NCI-H748 (cell line): ENCODE measurements around the gene RGL2.
A peak's percentile ranks its signal among the peaks of the same experiment; 100 is the strongest.

ENCODE experiments used
- DNase-seq: peaks from one replicate; lab custom pipeline; 2025; ENCODE audit not compliant: unreplicated experiment; lab: John Stamatoyannopoulos, UW

The RGL2 gene

GRCh38 chr6:33317419-33317668 is 18.6 kb upstream of the RGL2 start:
- DNase-seq = no peak

DNA sequence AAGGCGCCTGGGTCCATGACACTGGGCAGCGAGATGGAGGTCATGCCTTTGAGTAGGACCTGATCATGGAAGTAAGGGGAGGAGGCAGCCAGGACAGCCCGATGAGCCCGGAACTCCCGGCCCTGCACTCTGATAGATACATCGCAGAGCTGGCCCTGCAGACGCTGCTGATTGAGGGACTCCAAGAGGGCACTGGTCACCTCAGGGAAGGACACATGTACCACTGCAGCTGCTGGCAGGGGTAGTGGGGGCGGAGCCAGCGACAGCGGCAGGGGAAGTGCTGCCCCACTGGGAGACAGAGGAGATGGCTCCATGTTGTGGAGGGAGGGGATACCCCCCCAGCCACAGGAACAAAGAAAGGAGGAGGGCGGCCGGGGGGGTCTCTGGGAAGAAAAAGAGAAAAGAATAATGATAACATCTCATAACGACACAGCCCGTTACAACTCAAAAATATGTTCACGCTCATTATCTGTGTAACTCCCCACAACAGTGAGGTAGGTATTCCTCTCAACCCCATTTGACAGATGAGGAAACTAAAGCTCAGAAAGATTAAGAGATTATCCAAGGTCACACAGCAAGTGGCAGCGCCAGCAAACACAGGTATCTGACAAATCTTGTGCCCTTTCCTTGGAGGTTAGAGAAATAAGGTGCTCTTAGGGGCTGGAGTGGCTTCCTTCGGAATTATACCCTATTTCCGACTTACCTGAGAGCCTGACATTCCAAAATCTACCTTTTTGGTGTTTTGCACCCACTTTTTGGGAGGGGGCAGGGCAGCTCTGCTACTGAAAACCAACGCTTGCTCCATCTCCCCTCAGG is 18.1 kb upstream of the RGL2 start:
- peak; percentile 21 for DNase-seq

DNA sequence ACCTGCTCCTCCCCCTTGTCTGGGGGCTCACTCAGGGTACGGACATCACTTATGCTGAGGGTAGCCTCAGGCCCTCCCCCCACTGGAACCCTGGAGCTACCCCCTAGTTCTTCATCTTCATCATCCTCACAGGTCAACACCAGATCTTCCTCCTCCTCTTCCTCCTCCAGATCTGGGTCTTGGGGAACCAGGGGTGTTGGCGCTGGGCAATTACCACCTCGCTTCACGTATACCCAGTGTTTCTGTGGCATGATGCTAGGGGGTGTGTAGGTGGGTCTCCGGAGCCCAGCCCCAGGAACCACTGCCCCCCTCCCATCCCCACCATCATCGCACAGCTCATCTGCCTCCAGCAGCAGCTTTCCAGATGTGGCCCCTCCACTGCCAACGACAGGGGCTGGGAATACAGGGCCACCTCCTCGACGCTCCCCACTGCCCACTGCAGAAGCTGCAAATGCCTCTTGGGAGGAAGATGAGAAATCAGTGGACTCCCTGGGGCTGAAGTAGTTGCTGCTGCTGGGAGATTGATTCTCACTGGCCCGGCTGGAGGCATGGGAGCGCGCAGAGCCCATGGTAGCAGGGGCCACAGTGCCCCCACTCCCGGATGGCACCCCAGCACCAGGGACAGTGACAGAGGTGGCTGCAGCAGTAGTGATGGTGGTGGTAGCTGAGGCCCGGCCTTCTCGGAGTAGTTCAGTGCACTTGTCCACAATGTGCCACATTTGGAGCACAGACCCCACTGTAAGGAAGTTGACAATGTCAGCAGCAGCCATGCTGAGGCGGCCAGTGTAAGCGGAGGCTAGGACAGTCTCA is 17.3 kb upstream of the RGL2 start:
- no peak for DNase-seq

- DNase-seq = peak; percentile 89
Measured at GRCh38 chr6:33314943-33315792, 16.4 kb upstream of the RGL2 start.

GRCh38 chr6:33314515-33314942 is 15.8 kb upstream of the RGL2 start:
- DNase-seq = peak; percentile 93

- DNase-seq = peak; percentile 78
Measured at GRCh38 chr6:33313709-33314514, 15.2 kb upstream of the RGL2 start, which contains the start of gene TAPBP. TAPBP (minus strand) TSS chr6:33314078; CDS start chr6:33314041, 37 bp downstream.

DNA sequence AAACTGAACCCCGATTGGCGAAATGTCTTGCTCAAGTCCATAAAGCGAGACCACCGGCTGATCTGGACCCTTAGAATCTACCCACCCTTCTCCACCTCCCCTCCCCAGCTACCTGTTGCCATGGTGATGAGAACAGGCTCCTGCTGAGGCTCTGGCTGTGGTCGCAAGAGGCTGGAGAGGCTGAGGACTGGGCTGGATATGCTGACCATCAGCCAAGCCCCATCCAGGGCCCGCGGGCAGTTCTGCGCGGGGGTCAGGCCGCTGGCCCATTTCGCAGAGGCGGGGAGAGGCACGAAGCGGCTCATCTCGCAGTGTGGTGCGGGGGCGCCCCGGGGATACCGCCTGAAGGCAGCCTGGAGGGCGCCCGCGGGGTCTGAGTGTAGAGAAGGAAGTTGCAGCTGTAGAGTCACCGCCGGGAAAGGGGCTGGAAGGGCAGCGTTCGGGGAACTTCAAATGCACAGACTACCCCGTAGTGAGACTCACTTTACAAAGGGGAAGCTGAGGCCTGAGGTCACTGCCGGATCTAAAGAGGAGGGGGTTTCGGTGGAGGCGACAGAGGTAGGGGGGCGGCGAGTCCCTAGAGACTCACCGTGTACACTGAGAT is 14.5 kb upstream of the RGL2 start:
- peak; percentile 88 for DNase-seq

- DNase-seq = peak; percentile 95
Measured at GRCh38 chr6:33312361-33313104, 13.8 kb upstream of the RGL2 start.

DNA sequence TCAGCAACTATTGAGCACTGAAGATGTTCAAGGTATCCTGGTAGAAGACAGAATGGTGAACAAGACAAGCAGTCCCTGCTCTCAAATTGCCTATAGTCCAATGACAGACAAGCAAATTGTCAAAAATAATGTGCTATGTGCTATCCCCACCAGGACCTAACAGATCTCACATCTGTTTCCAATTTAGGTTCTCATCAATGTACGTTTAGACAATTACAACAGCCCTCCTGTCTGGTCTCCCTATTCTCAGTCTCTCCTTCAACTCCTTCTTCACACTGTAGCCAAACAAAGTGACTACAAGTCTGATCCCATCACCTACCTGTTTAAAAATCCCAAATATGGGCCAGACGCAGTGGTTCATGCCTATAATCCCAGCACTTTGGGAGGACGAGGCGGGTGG is 7.6 kb upstream of the RGL2 start:
- no peak for DNase-seq

- DNase-seq = no peak
Measured at GRCh38 chr6:33305052-33305451, 6.3 kb upstream of the RGL2 start.

DNA sequence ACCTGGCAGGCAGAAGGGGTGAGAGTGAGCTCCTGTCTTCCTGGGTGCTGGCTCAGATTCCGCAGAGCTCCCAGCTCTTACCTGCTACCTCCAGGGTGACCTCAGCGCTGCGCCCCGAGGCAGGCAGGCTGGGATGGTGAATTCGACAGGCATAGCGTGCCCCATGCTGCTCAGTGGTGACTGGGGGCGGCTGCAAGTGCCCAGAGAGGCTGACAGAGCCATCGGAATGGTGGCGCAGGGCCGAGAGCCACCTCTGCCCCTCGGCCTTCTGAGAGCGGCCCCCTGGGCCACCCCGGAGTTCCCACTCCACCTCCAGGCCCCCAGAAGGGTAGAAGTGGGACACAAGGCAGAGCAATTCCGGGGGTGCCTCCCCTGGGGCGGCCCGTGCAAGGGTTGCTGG is 5.5 kb upstream of the RGL2 start:
- no peak for DNase-seq

DNA sequence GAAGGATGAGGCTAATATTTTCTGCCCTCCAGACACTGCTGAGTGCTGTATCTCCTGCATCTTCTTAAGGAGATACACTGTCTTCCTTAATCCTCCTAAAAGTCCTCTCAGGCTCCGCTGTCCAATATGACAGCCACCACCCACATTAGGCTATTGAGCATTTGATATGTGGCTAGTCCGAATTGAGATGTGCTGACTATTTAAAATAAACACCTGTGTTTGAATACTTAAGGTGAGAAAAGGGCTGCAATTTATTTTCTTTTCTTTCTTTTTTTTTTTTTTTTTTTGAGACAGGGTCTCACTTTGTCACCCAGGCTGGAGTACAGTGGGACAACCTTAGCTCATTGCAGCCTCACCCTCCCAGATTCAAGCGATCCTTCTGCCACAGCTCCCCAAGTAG is 3.1 kb upstream of the RGL2 start:
- DNase-seq = no peak

DNA sequence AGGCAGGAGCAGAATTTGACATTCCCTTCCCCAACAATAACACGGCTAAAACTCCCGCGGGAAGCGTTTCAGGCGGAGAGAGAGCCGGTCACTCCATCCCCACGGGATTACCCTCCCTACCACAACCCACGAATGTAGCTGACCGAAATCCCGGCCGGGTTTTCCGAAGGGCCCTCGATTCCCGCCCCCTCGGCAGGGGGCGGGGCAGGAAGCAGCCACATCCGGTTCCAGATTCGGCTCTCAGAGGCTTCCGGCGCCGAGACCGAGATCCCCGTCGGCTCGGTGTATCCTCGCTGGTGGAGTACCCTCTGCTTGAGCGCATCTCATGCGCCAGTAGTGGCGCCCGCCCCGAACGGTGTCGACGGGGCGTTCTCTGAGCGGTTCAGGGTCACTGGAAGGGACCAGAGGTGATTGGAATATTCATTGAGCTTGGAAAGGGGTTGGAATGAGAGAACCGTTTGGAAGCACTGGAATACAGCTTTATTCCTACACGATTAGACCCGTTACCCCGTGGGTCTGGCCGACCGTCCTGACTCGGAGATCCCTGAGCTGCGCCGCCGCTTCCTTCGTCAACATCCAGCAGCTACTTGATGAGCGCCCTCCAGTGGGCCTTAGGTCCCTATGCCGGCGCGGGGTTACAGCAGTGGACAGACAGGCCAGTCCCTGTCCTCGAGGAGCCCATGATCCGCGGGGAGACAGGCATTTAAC is 649 bp upstream of the RGL2 start:
- DNase-seq = peak; percentile 95

DNA sequence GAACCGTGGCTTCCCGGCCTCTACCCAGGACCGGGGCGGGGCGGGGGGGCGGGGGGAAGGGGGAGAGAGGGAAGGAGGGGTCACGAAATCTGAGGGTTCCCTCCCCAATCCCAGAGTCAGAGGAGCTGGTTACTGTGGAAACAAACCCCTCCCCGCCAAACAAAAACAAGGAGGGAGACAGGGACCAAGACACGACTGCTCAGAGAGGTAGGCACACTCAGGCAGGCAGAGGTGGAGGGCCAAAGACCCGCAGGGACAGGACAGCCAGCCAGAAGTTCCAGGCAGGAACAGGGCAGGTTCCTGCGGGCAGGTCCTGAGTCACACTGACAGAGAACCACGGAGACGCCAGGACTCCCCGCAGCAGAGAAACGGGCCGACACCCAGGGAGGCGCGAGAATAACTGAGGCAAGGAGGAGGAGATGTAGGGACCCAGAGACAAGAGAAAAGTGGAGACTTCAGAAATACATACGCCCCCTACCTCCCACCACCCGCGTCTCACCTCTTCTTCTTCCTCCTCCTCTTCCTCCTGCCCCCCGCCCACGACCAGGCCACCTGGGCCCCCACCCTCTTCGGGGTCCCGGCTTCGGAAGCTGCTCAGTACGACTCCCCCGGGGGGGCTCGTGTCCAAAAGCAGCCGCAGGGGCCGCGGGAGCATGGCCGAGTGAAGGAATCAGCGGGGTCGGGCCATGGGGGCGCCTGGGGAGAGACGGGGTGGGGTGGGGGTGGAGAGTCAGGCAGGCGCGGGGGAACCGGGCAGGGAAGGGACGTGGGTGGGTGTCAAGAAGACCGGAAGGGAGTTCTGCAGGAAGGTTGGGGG is 578 bp downstream of the RGL2 start:
- DNase-seq = peak; percentile 58

- no peak for DNase-seq
Measured at GRCh38 chr6:33297406-33297955, 1.3 kb downstream of the RGL2 start.

- DNase-seq = no peak
Measured at GRCh38 chr6:33296797-33297405, 1.8 kb downstream of the RGL2 start.

- no peak for DNase-seq
Measured at GRCh38 chr6:33295621-33296369, 2.9 kb downstream of the RGL2 start.
